Heart left ventricle (tissue), 16 donors: ENCODE results near the gene RAB13. TPM values are rescaled to one million over a fixed set of nuclear protein-coding genes. Genes with fewer than 3 reads are reported as not detected.
"Not testable (repeated sequence)": the region's sequence is repeated elsewhere in the genome, so short reads cannot be mapped to it uniquely, and the experiment has no call there.

Experiments
- ATAC-seq, 4 donors: fragments of 200-7000 bp; cut with Tn5 transposase; one replicate each; pipeline ENCODE4 v1.9.1; 2020 to 2022; ENCODE audit warnings: moderate library complexity in 4 of 4, mild to moderate bottlenecking in 3 of 4, moderate number of reproducible peaks in 1 of 4
- DNase-seq, 5 donors: peaks; one replicate each; pipeline ENCODE4 v3.0.0-alpha.2; 2020
- H3K27ac ChIP-seq, 12 donors: fragments of 200-600 bp; sonication (generic) in 4 of 12; one replicate each; pipeline versions ENCODE4 v1.5.0 to v1.8.0; 2016 to 2022; ENCODE audit warnings: mild to moderate bottlenecking in 2 of 12
- H3K27me3 ChIP-seq, 9 donors: fragments of 200-600 bp; sonication (generic) in 2 of 9; one replicate each; pipeline versions ENCODE4 v1.5.1 to v1.8.0; 2016 to 2022; ENCODE audit warnings: mild to moderate bottlenecking in 3 of 9
- H3K36me3 ChIP-seq, 9 donors: fragments of 200-600 bp; sonication (generic) in 2 of 9; one replicate each; pipeline versions ENCODE4 v1.5.0 to v1.8.0; 2018 to 2022; ENCODE audit warnings: mild to moderate bottlenecking in 2 of 9
- H3K4me1 ChIP-seq, 12 donors: fragments of 200-600 bp; sonication (generic) in 4 of 12; one replicate each; pipeline versions ENCODE4 v1.5.0 to v1.8.0; 2016 to 2022; ENCODE audit warnings: mild to moderate bottlenecking in 3 of 12
- H3K4me3 ChIP-seq, 12 donors: fragments of 200-600 bp; sonication (generic) in 4 of 12; one replicate each; pipeline versions ENCODE4 v1.5.0 to v1.8.0; 2017 to 2022; ENCODE audit warnings: mild to moderate bottlenecking in 9 of 12, moderate library complexity in 4 of 12
- H3K9me3 ChIP-seq, 12 donors: fragments of 200-600 bp; sonication (generic) in 4 of 12; one replicate each; pipeline versions ENCODE4 v1.5.0 to v1.8.0; 2016 to 2022; ENCODE audit warnings: mild to moderate bottlenecking in 1 of 12
- CTCF ChIP-seq, 12 donors: fragments of 200-600 bp; sonication (generic) in 4 of 12; IDR thresholded peaks; one replicate each; pipeline versions ENCODE4 v1.5.0 to v1.8.0; 2018 to 2022; ENCODE audit warnings: antibody characterized with exemption in 12 of 12, mild to moderate bottlenecking in 5 of 12
- POLR2A ChIP-seq, 2 donors: fragments of 450-650 bp; IDR thresholded peaks; one replicate each; pipeline ENCODE4 v1.6.1; 2017; ENCODE audit warnings: antibody characterized with exemption in 2 of 2, mild to moderate bottlenecking in 2 of 2, moderate library complexity in 2 of 2
- WGBS, 4 donors: extraction: QIAGEN DNeasy Blood & Tissue Kit in 2 of 4; methylation state at CpG; one replicate each; pipeline versions ENCODE4 v1.1.5 to v1.1.7; 2013 to 2018; 5-methylcytosine and 5-hydroxymethylcytosine counted together
- intact Hi-C, 10 donors: fragments of 100-400 bp; cut with DNase I; formaldehyde crosslinking; loops; one replicate each; pipeline versions ENCODE4 v1.11.1 to v1.14.2; 2022
- polyA plus RNA-seq, 2 donors: library from polyadenylated mRNA; stranded (reverse); fragments of 200-250 nt; gene quantifications; one replicate each; pipeline ENCODE4 v1.2.3, GENCODE V29; 2013
- total RNA-seq, 9 donors: library from RNA; depleted of rRNA in 2 of 9; stranded (reverse); fragments of >200 nt in 2 of 9; fragmentation: NEBNext Ultra II Directional in 3 of 9; extraction: Animal tissue kit (Norgen Biotek cat#: 25700) in 3 of 9; gene quantifications; one replicate each; pipeline versions ENCODE4 v1.1.0 to v1.2.4, GENCODE V29; 2016 to 2023
- donor health status: ischemic (EF 13 %, LVEDD 7.1; RV severe dilation, severe dysfunction).
- donor health status: healthy with polysubstance abuse.
- donor health status: DM: no; HTN: yes; CAD: no.
- donor health status: DM: no; HTN: no; CAD: no.
- donor health status: ischemic (EF 25% LVEDD 6.9; RV normal size, moderate dysfunction).
- donor health status: ischemic (EF 25% LVEDD 5.7; RV mildly dilated, moderate dysfunction).
- donor health status: healthy.
- donor health status: DM: yes; HTN: yes; CAD: no.
- donor health status: ischemic (EF 35%, LVEDD 5.7; RV mildly dilated, moderate dysfunction).
- donor health status: nonischemic (EF 11% LVEDD 7.7; RV severe dilation, severe dysfunction).
- donor health status: DM: yes; HTN: yes; CAD: no.
- donor health status: PGD.
- donor health status: ischemic (EF 29% LVEDD 5.4; RV normal size, mild dysfunction).
- donor health status: nonischemic (EF 23%, LVEDD 6.1; RV moderate dilation, normal function).

Gene RAB13
- total and polyA plus RNA-seq, 11 donors, result 18.2 to 107 (median 61.9) TPM

DNA sequence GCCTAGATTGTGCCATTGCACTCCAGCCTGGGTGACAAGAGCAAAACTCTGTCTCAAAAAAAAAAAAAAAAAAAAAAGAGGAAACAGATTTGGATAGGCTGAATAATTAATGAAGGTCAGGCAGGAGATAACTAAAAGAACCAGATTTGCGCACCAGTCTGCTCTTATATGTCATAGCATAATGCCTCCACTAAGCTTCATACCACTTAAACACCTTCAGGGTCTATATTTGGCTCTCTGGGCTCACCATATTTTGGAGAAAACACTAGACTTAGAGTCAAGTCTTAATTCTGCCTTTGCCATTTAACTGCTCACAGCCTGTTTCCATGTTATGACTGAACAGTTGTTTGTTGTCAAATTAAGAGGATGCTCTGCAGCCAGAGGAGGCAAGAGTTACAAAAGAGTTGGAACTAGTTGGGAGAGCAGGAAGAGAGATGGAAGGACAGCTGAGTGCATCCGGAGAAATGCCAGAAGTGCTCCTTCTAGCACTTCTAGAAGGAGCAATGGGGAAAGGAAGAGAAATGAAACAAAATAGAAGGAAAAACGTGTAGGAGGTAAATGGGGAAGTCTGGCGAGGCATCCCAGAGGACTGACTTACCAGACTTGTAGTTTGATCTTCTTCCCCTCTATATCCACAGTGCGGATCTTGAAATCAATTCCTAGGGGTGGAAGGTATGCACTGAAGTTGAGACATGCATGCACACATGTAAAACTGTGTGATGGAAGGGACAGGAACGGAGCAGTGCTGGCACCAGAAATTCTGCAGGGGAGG lies 1.8 kb downstream of the RAB13 start:
- Histone ChIP-seq H3K4me1 (peaks cover 0 to 36% (median 19%) of the 10 kb centered on the region in 12 donors), H3K4me3 (peak overlapping the region in 5 of 12 donors; percentile 61 to 78 (median 69)), H3K27ac (peak overlapping the region in 5 of 12 donors; percentile 71 to 93 (median 80)), H3K27me3 (no peaks in the 10 kb centered on the region), H3K9me3 (no peaks in the 10 kb centered on the region), H3K36me3 (peaks cover 0 to 27% (median 13%) of the 10 kb centered on the region in 9 donors)
- WGBS, 4 donors, result 68 to 71% (median 69%) methylated on average over 6 of the region's 6 CpGs
- intact Hi-C loops, result loop anchor here in 3 of 10 donors (10.0 kb wide), 3 partner anchors 310 to 470 kb away; partner anchors contain the start of genes ILF2 (in 1 of the 3), NPR1 (in 1 of the 3) and S100A6 (in 1 of the 3)
- ATAC-seq (no peak), DNase-seq (no peak)
- no peak for TF ChIP-seq POLR2A (IDR thresholded peaks at IDR 0.05)
- no peak for TF ChIP-seq CTCF (IDR thresholded peaks at IDR 0.05)

DNA sequence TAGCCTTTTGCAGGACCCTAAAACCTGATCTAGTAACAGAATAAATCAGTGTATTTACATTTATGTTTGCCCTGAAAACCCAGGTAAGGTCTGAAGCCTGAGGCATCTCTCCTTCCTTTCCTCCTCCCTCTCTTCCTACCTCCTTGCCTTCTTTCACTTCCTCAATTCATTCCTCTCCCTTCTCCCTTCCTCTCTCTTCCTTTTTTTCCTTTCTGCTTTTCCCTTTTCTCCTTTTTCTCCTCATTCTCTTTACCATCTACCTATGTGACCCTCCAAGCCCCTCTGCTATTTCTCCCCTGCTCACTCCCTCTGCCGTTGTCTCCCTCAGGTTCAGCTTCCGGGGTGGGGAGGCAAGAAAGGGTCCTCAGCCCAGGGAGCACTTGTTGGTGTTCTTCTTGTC lies 4.4 kb downstream of the RAB13 start:
- Histone ChIP-seq H3K36me3 (peaks cover 0 to 27% (median 14%) of the 10 kb centered on the region in 9 donors), H3K4me1 (peaks cover 0 to 42% (median 23%) of the 10 kb centered on the region in 12 donors), H3K27ac (peak overlapping the region in 3 of 12 donors; percentile 15 to 39 (median 28))
- not testable (repeated sequence) for H3K27me3 ChIP-seq, DNase-seq, H3K9me3 ChIP-seq, H3K4me3 ChIP-seq, ATAC-seq
- 70 to 79% (median 77%) methylated on average over 2 of the region's 2 CpGs for WGBS, 4 donors
- intact Hi-C loops, result loop anchor here in 3 of 10 donors (10.0 kb wide), 3 partner anchors 307 to 467 kb away; partner anchors contain the start of genes ILF2 (in 1 of the 3), NPR1 (in 1 of the 3) and S100A6 (in 1 of the 3)

DNA sequence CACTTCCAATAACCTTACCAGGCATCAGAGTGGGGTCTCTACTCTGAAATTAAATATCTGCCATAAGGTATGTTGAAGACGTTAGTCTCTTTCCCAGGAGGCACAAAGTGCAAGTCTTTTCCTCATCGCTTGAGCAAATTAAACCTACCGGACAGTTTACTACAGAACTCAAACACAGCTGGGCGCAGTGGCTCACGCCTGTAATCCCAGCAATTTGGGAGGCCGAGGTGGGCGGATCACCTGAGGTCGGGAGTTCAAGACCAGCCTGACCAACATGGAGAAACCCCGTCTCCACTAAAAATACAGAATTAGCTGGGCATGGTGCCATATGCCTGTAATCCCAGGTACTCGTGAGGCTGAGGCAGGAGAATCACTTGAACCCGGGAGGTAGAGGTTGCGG lies 7.0 kb downstream of the RAB13 start:
- intact Hi-C loops, result loop anchor here in 1 of 10 donors (5.0 kb wide), 1 partner anchor 57 kb away; the partner anchor contains the start of gene GATAD2B
- not testable (repeated sequence) for H3K9me3 ChIP-seq, ATAC-seq, H3K4me3 ChIP-seq, H3K27me3 ChIP-seq, DNase-seq, H3K27ac ChIP-seq
- Histone ChIP-seq H3K4me1 (peaks cover 0 to 46% (median 19%) of the 10 kb centered on the region in 12 donors), H3K36me3 (peaks cover 0 to 45% (median 36%) of the 10 kb centered on the region in 9 donors)
- 92 to 97% (median 94%) methylated on average over 12 of the region's 12 CpGs for WGBS, 4 donors

DNA sequence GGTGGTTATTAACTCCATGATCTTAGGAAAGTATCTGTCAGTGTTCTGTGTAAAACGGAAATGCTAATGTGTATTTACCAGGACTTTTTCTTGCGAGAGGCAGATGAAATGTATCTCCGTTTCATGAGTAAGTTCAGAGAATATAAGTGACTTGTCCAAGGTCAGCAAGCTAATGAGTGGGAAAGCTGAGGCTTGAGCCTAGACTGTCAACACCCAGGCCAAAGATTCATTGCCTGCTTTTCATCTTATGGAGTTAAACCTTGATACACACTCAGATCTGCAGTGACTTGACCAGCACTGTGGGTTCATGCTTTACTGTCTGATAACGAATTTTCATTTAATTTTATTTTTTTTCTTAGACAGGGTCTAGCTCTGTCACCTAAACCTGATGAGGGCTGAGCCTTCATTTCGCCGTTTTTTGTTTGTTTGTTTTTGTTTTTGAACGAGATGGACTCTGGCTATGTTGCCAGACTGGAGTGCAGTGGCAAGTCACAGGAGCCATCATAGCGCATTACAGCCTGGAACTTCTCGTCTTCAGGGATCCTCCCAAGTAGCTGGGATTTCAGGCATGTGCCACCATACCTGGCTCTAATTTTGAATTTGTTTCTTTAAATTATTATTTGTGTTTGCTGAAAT lies 7.7 kb downstream of the RAB13 start:
- intact Hi-C loops, result loop anchor here in 1 of 10 donors (5.0 kb wide), 1 partner anchor 56 kb away; the partner anchor contains the start of gene GATAD2B
- TF ChIP-seq POLR2A (IDR thresholded peaks at IDR 0.05) (no peak), CTCF (IDR thresholded peaks at IDR 0.05) (no peak)
- Histone ChIP-seq H3K9me3 (no peaks in the 10 kb centered on the region), H3K27me3 (no peaks in the 10 kb centered on the region), H3K4me1 (peaks cover 0 to 40% (median 19%) of the 10 kb centered on the region in 12 donors), H3K36me3 (peaks cover 0 to 47% (median 41%) of the 10 kb centered on the region in 9 donors), H3K27ac (peak overlapping the region in 11 of 12 donors; percentile 72 to 97 (median 93)), H3K4me3 (peak overlapping the region in 11 of 12 donors; percentile 70 to 97 (median 88))
- DNase-seq, result no peak
- 77 to 79% (median 78%) methylated on average over 9 of the region's 9 CpGs for WGBS, 4 donors
- ATAC-seq, result no peak
